GM12878 (cell line): ENCODE data around the gene PCDHGC3. TPM values are rescaled to one million over a fixed set of nuclear protein-coding genes. Genes with fewer than 3 reads are reported as not detected.

Experiments
- ASH2L ChIP-seq: fragments of 300-600, 200-600 bp; sonication (generic); IDR thresholded peaks from 2 replicates; pipeline ENCODE4 v1.6.1; 2017; ENCODE audit warnings: low read depth, mild to moderate bottlenecking, borderline replicate concordance
- ATF7 ChIP-seq: fragments of 450-650 bp; IDR thresholded peaks from 2 replicates; pipeline ENCODE4 v1.6.1; 2016; ENCODE audit warnings: low read depth, mild to moderate bottlenecking
- BRCA1 ChIP-seq: IDR thresholded peaks from 2 replicates; pipeline ENCODE4 v1.6.1; 2011; ENCODE audit warnings: low read depth, low read length, improper control_type of control experiment
- CREM ChIP-seq: IDR thresholded peaks from 2 replicates; pipeline ENCODE4 v1.6.1; 2014; ENCODE audit warnings: antibody characterized with exemption, low read depth
- FOS ChIP-seq: IDR thresholded peaks from 3 replicates; pipeline ENCODE4 v1.6.1; 2011; ENCODE audit warnings: borderline replicate concordance; ENCODE audit not compliant: insufficient read length; ENCODE audit errors: extremely low read depth
- FOXM1 ChIP-seq: IDR thresholded peaks from 2 replicates; pipeline ENCODE4 v1.6.1; 2012; ENCODE audit warnings: low read depth, mild to moderate bottlenecking, inconsistent platforms, low read length, moderate library complexity
- HDAC2 ChIP-seq: fragments of 200-600 bp; sonication (generic); IDR thresholded peaks from 2 replicates; pipeline ENCODE4 v1.6.1; 2017
- IKZF1 ChIP-seq: fragments of 450-650 bp; conservative IDR thresholded peaks from 2 replicates; pipeline ENCODE4 v1.6.1; 2017; ENCODE audit warnings: antibody characterized with exemption, mild to moderate bottlenecking
- IKZF2 ChIP-seq, 2 experiments: fragments of 450-650 bp; IDR thresholded peaks; 2 replicates each; pipeline ENCODE4 v1.6.1; 2017; ENCODE audit warnings: mild to moderate bottlenecking in 2 of 2, moderate library complexity in 2 of 2
- IRF4 ChIP-seq: IDR thresholded peaks from 2 replicates; pipeline ENCODE4 v1.6.1; 2011; ENCODE audit warnings: low read depth, low read length
- JUND ChIP-seq: IDR thresholded peaks from 2 replicates; pipeline ENCODE4 v1.6.1; 2012; ENCODE audit warnings: low read depth, mild to moderate bottlenecking, low read length, improper control_type of control experiment, moderate library complexity
- LARP7 ChIP-seq: fragments of 450-650 bp; IDR thresholded peaks from 2 replicates; pipeline ENCODE4 v1.6.1; 2017; ENCODE audit warnings: mild to moderate bottlenecking
- POLR2A ChIP-seq: IDR thresholded peaks from 2 replicates; pipeline ENCODE4 v1.6.1; 2011; ENCODE audit warnings: low read depth, mild to moderate bottlenecking, low read length
- PRDM15 ChIP-seq: fragments of 450-650 bp; formaldehyde crosslinking; IDR thresholded peaks from 2 replicates; pipeline ENCODE4 v1.4.0; 2020; ENCODE audit warnings: mild to moderate bottlenecking, moderate library complexity
- RAD51 ChIP-seq: fragments of 450-650 bp; IDR thresholded peaks from 2 replicates; pipeline ENCODE4 v1.6.1; 2016; ENCODE audit warnings: moderate library complexity, mild to moderate bottlenecking, inconsistent platforms
- REST ChIP-seq: IDR thresholded peaks from 2 replicates; pipeline ENCODE4 v1.6.1; 2012; ENCODE audit warnings: mild to moderate bottlenecking, low read depth, low read length
- SMARCA5 ChIP-seq: fragments of 450-650 bp; IDR thresholded peaks from 2 replicates; pipeline ENCODE4 v1.6.1; 2017; ENCODE audit warnings: mild to moderate bottlenecking
- TAF1 ChIP-seq: IDR thresholded peaks from 2 replicates; pipeline ENCODE4 v1.6.1; 2011; ENCODE audit warnings: mild to moderate bottlenecking, low read depth, low read length, borderline replicate concordance
- ZNF207 ChIP-seq: fragments of 450-650 bp; IDR thresholded peaks from 2 replicates; pipeline ENCODE4 v1.6.1; 2014; ENCODE audit warnings: antibody characterized with exemption, mild to moderate bottlenecking, borderline replicate concordance
- ZNF687 ChIP-seq: fragments of 450-650 bp; IDR thresholded peaks from 2 replicates; pipeline ENCODE4 v1.6.1; 2017; ENCODE audit warnings: mild to moderate bottlenecking, moderate library complexity
- polyA plus RNA-seq, 11 experiments: library from polyadenylated mRNA; depleted of rRNA in 4 of 11; unstranded in 6 of 11; stranded (reverse) in 5 of 11; fragments of >200 nt; fragmentation: Nextera tagmentation in 4 of 11; fragmentation: Illumina TruSeq in 1 of 11; extraction: Ambion mirVana in 4 of 11; extraction: Trizol in 1 of 11; gene quantifications; 1 replicate in 1 of 11; 2 replicates in 10 of 11; pipeline versions ENCODE4 v1.2.1 to v1.2.3, GENCODE V29; 2011 to 2016; ENCODE audit warnings: inconsistent platforms in 2 of 11, missing spikeins in 2 of 11, low read depth in 1 of 11
- total RNA-seq, 4 experiments: library from RNA; depleted of rRNA in 3 of 4; stranded (reverse); fragments of >200 nt in 3 of 4; fragmentation: Illumina TruSeq in 1 of 4; extraction: Trizol in 1 of 4; gene quantifications; 2 replicates each; pipeline versions ENCODE4 v1.2.1 to v1.2.3, GENCODE V29; 2013 to 2021

PCDHGC3 gene
- total and polyA plus RNA-seq, 10 of the 15 experiments (the other 5 are each of a cell fraction or from before 2014, with no cell fraction given): 0.53 to 22.1 (median 12.0) TPM

GRCh38 chr5:141524604-141525597, 49.1 kb downstream of the PCDHGC3 start (continued):
- TF ChIP-seq BRCA1: no peak
- TF ChIP-seq IKZF1: peak; percentile 87
- no peak; the same call in 1 of the 2 replicates for TF ChIP-seq CREM
- peak; percentile 91 for TF ChIP-seq SMARCA5
- TF ChIP-seq ZNF207: peak; percentile 77; the same call in 1 of the 2 replicates
- no peak for TF ChIP-seq ASH2L
- TF ChIP-seq REST: no peak
- TF ChIP-seq HDAC2: no peak
- no peak for TF ChIP-seq FOS
- no peak for TF ChIP-seq ZNF687
- TF ChIP-seq TAF1: no peak
- no peak for TF ChIP-seq RAD51
- no peak for TF ChIP-seq PRDM15 (CRISPR knock-in tag)
- peak; percentile 52; the same call in 1 of the 2 replicates for TF ChIP-seq LARP7
- peak; percentile 58 for TF ChIP-seq ATF7
- peak; percentile 65 for TF ChIP-seq IRF4
- TF ChIP-seq POLR2A: 0 out of 2 replicates have a peak, but pooled peaks have one; percentile 34
- TF ChIP-seq JUND: no peak
- TF ChIP-seq IKZF2 (IDR thresholded peaks at IDR 0.05): peak; percentile 75 to 84
- 0 out of 2 replicates have a peak, but pooled peaks have one; percentile 53 for TF ChIP-seq FOXM1
